H7 (cell line): Measurements from ENCODE around the gene KCNMA1. TPM values are rescaled to one million over a fixed set of nuclear protein-coding genes. Genes with fewer than 3 reads are reported as not detected.

Experiments
- DNase-seq: peaks from one replicate; pipeline ENCODE4 v3.0.0; 2012
- H3K27me3 ChIP-seq: 2 replicates; pipeline ENCODE4 v1.6.0; 2011; ENCODE audit warnings: mild to moderate bottlenecking, low read length; ENCODE audit not compliant: control insufficient read depth, insufficient read depth
- H3K36me3 ChIP-seq: replicated peaks from 2 replicates; pipeline ENCODE4 v1.5.1; 2011; ENCODE audit warnings: low read length; ENCODE audit not compliant: control insufficient read depth, insufficient read depth
- H3K4me3 ChIP-seq: 2 replicates; pipeline ENCODE4 v1.5.1; 2011; ENCODE audit warnings: low read depth, mild to moderate bottlenecking, control low read depth, low read length, moderate library complexity; ENCODE audit not compliant: insufficient read depth
- total RNA-seq: library from RNA; depleted of rRNA; stranded (reverse); fragments of >200 nt; shearing (Covaris generic); gene quantifications from 2 replicates; pipeline ENCODE4 v1.2.3, GENCODE V29; 2014

The KCNMA1 gene
- total RNA-seq, 1 experiment from 2014 or later, result 0.94 TPM

DNA sequence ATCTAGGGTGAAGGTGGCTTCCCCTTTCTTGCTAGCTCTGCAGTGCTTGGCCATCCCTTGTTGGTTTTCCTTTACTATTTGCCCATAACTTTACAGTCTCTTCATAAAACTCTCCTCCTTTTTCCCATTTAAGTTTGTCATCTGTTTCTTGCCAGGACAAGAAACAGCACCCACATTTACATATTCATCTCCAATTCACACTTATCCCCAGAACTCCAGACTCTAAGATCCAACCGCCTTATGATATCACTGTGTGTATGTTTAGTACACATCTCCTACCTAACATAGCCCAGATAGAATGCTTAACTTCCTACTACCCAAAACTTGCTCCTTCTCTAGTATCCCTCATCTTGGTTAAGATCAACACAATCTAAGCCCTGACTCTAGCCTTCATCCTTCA lies 622.2 kb downstream of the KCNMA1 start:
- H3K36me3 ChIP-seq, result no peaks in the 10 kb centered on the region
- H3K27me3 ChIP-seq, result no peaks in the 10 kb centered on the region
- no peak for DNase-seq
- no peak overlapping the region for H3K4me3 ChIP-seq

DNA sequence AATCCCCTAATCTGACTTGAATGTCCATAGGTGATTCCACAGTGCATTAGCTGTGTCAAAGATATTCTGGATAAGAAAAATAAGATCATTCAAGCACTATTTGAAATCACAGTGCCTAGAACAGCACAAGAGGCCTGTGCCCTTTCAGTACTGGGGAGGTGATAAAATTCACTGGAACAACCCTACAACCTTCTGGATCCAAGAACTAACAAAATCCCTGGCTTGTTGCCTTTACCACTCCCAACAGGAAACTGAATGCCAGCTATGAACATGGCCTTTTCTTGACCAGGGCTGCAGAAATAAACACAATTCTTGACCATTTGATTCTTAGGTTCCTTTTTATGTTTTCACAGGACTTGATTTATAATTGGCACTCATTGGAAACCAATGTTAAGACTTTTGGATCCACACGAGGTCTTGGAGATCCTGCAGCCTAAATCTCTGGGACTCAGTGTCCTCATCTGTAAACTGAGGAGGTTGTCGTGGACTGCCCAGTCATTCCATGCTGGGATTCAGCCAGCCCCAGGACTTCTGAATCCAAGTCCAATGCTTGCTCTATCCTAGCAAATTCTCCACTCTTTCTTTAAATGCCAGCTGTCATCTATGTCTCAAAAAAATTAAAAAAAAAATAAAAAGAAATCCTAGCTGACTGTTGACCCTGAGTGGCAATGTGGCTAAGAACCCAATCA lies 624.7 kb downstream of the KCNMA1 start:
- no peaks in the 10 kb centered on the region for H3K27me3 ChIP-seq
- no peak for DNase-seq
- H3K4me3 ChIP-seq, result no peak overlapping the region
- no peaks in the 10 kb centered on the region for H3K36me3 ChIP-seq

DNA sequence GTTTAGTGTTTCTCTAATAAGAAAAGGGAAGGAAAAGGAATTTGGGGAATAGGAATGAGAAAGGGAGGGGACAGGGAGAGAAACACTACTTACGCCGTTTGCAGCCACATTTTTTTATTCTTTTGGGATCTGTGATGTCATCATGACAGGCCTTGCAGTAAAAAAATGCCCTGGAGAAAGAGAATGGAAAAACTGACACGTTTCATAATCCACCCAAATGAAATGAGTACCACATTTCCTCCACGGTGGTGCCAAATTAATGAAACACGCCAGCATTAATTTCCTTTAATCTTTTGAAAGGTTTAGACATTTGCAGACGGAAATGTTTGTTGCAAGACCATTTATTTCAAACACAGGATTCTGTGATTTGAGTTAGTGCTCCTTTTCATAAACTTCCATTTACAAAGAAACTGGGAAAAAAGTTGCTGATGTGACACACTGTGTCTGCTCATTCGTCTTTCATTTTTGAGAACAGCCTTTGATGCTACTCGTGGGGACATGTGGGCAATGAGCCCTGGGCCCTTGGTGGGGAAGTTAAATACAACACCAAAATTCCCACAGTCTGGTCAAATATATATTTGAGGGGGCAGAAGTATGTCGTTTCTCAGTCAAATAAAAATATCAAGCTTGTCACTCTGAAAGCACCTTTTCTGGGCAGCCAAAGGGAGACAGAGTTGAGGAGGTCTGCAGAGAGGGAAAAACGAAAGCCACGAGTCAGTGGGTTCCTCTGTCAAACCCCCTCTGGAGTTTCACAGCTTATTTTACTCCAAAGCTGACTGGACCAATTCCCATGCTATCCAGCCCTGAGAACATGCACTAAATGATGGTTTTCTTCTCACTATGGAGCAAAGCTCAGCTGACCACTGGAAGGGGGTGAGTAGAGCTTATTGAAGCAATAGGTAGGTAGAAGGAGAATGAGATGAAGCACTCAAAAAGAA lies 625.5 kb downstream of the KCNMA1 start:
- no peak for DNase-seq
- H3K36me3 ChIP-seq, result no peaks in the 10 kb centered on the region
- no peaks in the 10 kb centered on the region for H3K27me3 ChIP-seq
- H3K4me3 ChIP-seq, result no peak overlapping the region

- H3K36me3 ChIP-seq, result no peaks in the 10 kb centered on the region
- H3K4me3 ChIP-seq, result no peak overlapping the region
- no peaks in the 10 kb centered on the region for H3K27me3 ChIP-seq
- DNase-seq, result no peak
Measured at GRCh38 chr10:77010430-77010829, 627.2 kb downstream of the KCNMA1 start.

DNA sequence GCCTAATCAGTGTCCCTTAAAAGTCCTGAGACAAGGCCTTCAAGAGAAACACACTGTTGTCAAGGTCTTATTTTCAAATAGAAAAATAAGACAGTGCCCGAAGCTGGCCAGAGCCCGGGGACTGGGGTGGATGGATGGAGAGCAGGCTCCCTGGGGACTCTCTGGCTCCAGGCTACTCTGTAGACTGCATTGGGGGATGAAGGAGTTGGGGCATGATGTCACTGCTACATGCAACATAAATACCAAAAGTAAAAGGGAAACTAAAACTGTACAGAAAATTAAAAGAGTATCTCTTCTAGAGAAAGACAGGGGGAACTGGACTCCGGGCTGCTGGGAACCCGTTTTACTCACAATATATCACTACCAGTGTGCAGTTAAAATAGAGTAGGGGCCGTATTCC lies 629.8 kb downstream of the KCNMA1 start:
- no peak for DNase-seq
- H3K4me3 ChIP-seq, result no peak overlapping the region
- no peaks in the 10 kb centered on the region for H3K27me3 ChIP-seq
- H3K36me3 ChIP-seq, result no peaks in the 10 kb centered on the region

- no peak overlapping the region for H3K4me3 ChIP-seq
- no peaks in the 10 kb centered on the region for H3K36me3 ChIP-seq
- no peaks in the 10 kb centered on the region for H3K27me3 ChIP-seq
- no peak for DNase-seq
Measured at GRCh38 chr10:77006836-77007511, 630.6 kb downstream of the KCNMA1 start.

DNA sequence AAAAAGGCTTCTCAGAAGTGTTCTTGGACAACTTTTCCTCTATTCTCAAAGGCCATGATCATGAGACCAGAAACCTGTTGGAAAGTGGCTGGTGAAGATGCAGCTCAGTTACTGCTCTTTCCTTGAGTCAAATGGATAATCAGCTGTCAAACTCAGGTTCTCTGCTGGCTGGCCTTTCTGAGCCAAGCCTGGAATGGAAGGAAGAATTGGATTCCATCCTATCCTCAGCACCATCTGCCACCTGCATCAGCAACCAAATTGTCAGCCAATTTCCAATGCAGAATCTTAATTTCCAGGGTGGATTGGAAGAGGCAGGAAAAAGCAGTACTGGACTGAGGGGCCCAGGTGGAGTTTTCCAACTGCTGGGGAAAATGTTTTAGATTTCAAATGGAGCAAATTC lies 631.7 kb downstream of the KCNMA1 start:
- no peak overlapping the region for H3K4me3 ChIP-seq
- no peaks in the 10 kb centered on the region for H3K27me3 ChIP-seq
- no peak for DNase-seq
- H3K36me3 ChIP-seq, result no peaks in the 10 kb centered on the region

DNA sequence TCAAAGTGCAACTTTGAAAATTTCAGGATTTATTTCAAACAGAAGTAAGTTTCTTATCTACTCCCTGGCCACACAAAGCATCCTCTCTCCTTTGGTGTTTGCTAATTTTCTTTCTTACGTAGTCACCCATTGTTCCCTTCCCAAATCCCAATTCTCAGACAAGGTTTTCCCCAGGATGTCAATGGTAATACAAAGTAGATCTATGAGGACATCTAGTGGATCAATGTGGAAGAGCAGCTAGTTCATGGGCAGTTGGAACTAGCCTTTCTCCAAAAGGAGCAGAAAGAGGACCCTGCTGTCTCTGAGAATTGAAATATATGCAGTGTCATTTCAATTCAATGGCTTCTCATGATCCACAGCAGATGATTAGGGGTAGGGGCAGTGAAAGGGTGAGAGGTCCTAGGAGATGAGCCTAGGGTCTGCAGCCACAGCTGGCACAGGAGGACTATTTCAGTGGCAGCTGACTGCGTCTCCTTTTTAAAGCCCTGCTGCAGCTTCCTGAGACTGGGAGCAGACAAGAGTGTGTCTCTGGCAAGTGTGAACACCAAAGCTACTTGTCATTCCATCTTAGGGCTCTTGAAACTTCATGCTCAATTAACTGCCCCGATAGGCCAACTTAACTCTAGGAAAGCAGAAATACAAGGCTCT lies 632.6 kb downstream of the KCNMA1 start:
- no peak overlapping the region for H3K4me3 ChIP-seq
- peak; percentile 64 for DNase-seq
- no peaks in the 10 kb centered on the region for H3K27me3 ChIP-seq
- H3K36me3 ChIP-seq, result no peaks in the 10 kb centered on the region

GRCh38 chr10:77002872-77003271 lies 634.7 kb downstream of the KCNMA1 start:
- DNase-seq, result no peak
- Histone ChIP-seq H3K36me3 (no peaks in the 10 kb centered on the region), H3K4me3 (no peak overlapping the region), H3K27me3 (no peaks in the 10 kb centered on the region)

DNA sequence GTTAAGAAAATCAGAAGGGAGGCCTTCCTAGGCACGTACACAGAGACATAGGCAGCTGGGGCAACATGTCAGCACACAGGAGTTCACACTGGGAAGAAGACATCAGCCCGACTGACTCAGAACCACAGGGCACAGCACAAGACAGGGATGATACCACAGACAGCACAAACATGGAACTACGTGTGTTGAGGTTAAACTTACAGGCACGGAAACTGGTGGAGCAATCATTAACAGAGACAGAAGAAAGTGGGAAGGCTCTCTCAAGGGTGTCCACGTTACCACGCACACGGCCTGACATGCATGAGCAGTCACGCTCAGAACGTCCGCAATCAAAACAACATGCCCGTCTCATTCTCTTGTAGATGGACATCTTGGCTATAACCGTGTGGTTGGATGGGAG lies 636.4 kb downstream of the KCNMA1 start:
- DNase-seq, result no peak
- Histone ChIP-seq H3K36me3 (no peaks in the 10 kb centered on the region), H3K27me3 (no peaks in the 10 kb centered on the region), H3K4me3 (no peak overlapping the region)

GRCh38 chr10:76998451-76998850 lies 639.2 kb downstream of the KCNMA1 start:
- DNase-seq, result no peak

GRCh38 chr10:76997631-76998030 lies 640.0 kb downstream of the KCNMA1 start:
- DNase-seq, result no peak
- no peaks in the 10 kb centered on the region for H3K27me3 ChIP-seq
- no peaks in the 10 kb centered on the region for H3K36me3 ChIP-seq
- H3K4me3 ChIP-seq, result no peak overlapping the region

More at GRCh38 chr10:76998451-76998850, 639.2 kb downstream of the KCNMA1 start:
- no peak overlapping the region for H3K4me3 ChIP-seq
- no peaks in the 10 kb centered on the region for H3K27me3 ChIP-seq
- H3K36me3 ChIP-seq, result no peaks in the 10 kb centered on the region

DNA sequence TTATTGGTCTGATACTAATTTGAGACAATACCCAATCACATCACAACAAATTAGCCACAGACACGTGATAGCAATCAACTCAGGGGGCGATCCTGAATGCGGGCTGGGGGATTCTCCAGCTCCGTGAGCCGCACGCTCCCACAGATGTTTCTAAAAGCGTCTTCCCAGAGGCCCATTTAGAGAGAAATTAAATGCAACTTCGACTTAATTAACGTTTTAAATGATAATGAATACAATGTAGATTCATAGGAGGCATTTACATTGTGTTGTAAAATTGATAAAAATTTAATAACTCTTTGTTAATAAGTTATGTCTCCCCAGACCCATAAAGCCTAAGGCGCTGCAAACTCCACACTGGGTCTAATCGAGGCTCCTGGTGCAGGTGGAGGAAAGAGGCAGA lies 642.6 kb downstream of the KCNMA1 start:
- Histone ChIP-seq H3K27me3 (no peaks in the 10 kb centered on the region), H3K4me3 (no peak overlapping the region), H3K36me3 (no peaks in the 10 kb centered on the region)
- DNase-seq, result no peak

- DNase-seq, result no peak
- Histone ChIP-seq H3K27me3 (no peaks in the 10 kb centered on the region), H3K36me3 (no peaks in the 10 kb centered on the region), H3K4me3 (no peak overlapping the region)
Measured at GRCh38 chr10:76993213-76993612, 644.4 kb downstream of the KCNMA1 start.
